ENCODE measurements around the gene RAB3A.

Gene RAB3A

GRCh38 chr19:18196511-18196845 lies 7.4 kb downstream of the RAB3A start:
- no peak overlapping the region for H3K4me3 ChIP-seq (ENCODE audit: low read depth in 1 of 2, low read length in 2 of 2)
- ATAC-seq (ENCODE audit: insufficient read depth, low read depth) (no peak), DNase-seq (no peak)
- H3K9me3 ChIP-seq (ENCODE audit: insufficient read depth, low read length, severe bottlenecking) = no peaks in the 10 kb centered on the region
- no peak overlapping the region for H3K27ac ChIP-seq (ENCODE audit: low read length)
- no peaks in the 10 kb centered on the region for H3K27me3 ChIP-seq (ENCODE audit: insufficient read depth, low read length, poor library complexity)
- H3K9ac ChIP-seq (ENCODE audit: low read depth, low read length) = no peak overlapping the region
- TF ChIP-seq CTCF (IDR thresholded peaks at IDR 0.05; ENCODE audit: borderline replicate concordance, extremely low read depth, low read length, poor library complexity, severe bottlenecking) = no peak
- TF ChIP-seq EZH2 (IDR thresholded peaks at IDR 0.05; ENCODE audit: borderline replicate concordance, low read depth, low read length, severe bottlenecking) = no peak
- no peak overlapping the region for H3K4me2 ChIP-seq (ENCODE audit: insufficient read depth, low read length)
- H3K36me3 ChIP-seq (ENCODE audit: insufficient read depth, low read length) = peaks cover 26% of the 10 kb centered on the region
- peaks cover 26% of the 10 kb centered on the region for H3K4me1 ChIP-seq (ENCODE audit: insufficient read depth, low read length)
- H3K79me2 ChIP-seq (ENCODE audit: insufficient read depth, low read length) = peaks cover 10% of the 10 kb centered on the region
- no peak overlapping the region for H2AFZ ChIP-seq (ENCODE audit: low read depth, low read length)
- 0 out of 2 replicates have a peak, but pooled peaks cover 4% of the 10 kb centered on the region for H4K20me1 ChIP-seq (ENCODE audit: insufficient read depth, low read length)

- Histone ChIP-seq H3K4me2 (ENCODE audit: insufficient read depth, low read length) (peak overlapping the region; percentile 89), H3K9ac (ENCODE audit: low read depth, low read length) (0 out of 2 replicates have a peak overlapping the region, but pooled peaks have one; percentile 87), H4K20me1 (ENCODE audit: insufficient read depth, low read length) (0 out of 2 replicates have a peak, but pooled peaks cover 4% of the 10 kb centered on the region), H3K36me3 (ENCODE audit: insufficient read depth, low read length) (peaks cover 22% of the 10 kb centered on the region), H3K9me3 (ENCODE audit: insufficient read depth, low read length, severe bottlenecking) (no peaks in the 10 kb centered on the region), H3K79me2 (ENCODE audit: insufficient read depth, low read length) (peaks cover 10% of the 10 kb centered on the region), H2AFZ (ENCODE audit: low read depth, low read length) (no peak overlapping the region), H3K4me1 (ENCODE audit: insufficient read depth, low read length) (peaks cover 26% of the 10 kb centered on the region), H3K4me3 (ENCODE audit: low read depth in 1 of 2, low read length in 2 of 2) (peak overlapping the region in 1 of 2 experiments; percentile 91; a peak in 1 of 4 replicates), H3K27ac (ENCODE audit: low read length) (no peak overlapping the region), H3K27me3 (ENCODE audit: insufficient read depth, low read length, poor library complexity) (no peaks in the 10 kb centered on the region)
- ATAC-seq (ENCODE audit: insufficient read depth, low read depth) (no peak), DNase-seq (no peak)
- no peak for TF ChIP-seq CTCF (IDR thresholded peaks at IDR 0.05; ENCODE audit: borderline replicate concordance, extremely low read depth, low read length, poor library complexity, severe bottlenecking)
- TF ChIP-seq EZH2 (IDR thresholded peaks at IDR 0.05; ENCODE audit: borderline replicate concordance, low read depth, low read length, severe bottlenecking) = no peak
Observed at GRCh38 chr19:18194554-18195238, 9.1 kb downstream of the RAB3A start.

- Histone ChIP-seq H3K4me3 (ENCODE audit: low read depth in 1 of 2, low read length in 2 of 2) (peak overlapping the region; percentile 73 to 91; a peak in 3 of 4 replicates), H3K27ac (ENCODE audit: low read length) (peak overlapping the region; percentile 75; the same call in 1 of the 2 replicates), H4K20me1 (ENCODE audit: insufficient read depth, low read length) (0 out of 2 replicates have a peak, but pooled peaks cover 4% of the 10 kb centered on the region), H3K36me3 (ENCODE audit: insufficient read depth, low read length) (peaks cover 22% of the 10 kb centered on the region), H2AFZ (ENCODE audit: low read depth, low read length) (no peak overlapping the region), H3K27me3 (ENCODE audit: insufficient read depth, low read length, poor library complexity) (no peaks in the 10 kb centered on the region), H3K79me2 (ENCODE audit: insufficient read depth, low read length) (peaks cover 10% of the 10 kb centered on the region), H3K4me2 (ENCODE audit: insufficient read depth, low read length) (peak overlapping the region; percentile 89), H3K9ac (ENCODE audit: low read depth, low read length) (peak overlapping the region; percentile 87), H3K9me3 (ENCODE audit: insufficient read depth, low read length, severe bottlenecking) (no peaks in the 10 kb centered on the region), H3K4me1 (ENCODE audit: insufficient read depth, low read length) (peaks cover 26% of the 10 kb centered on the region)
- TF ChIP-seq EZH2 (IDR thresholded peaks at IDR 0.05; ENCODE audit: borderline replicate concordance, low read depth, low read length, severe bottlenecking) = no peak
- TF ChIP-seq CTCF (IDR thresholded peaks at IDR 0.05; ENCODE audit: borderline replicate concordance, extremely low read depth, low read length, poor library complexity, severe bottlenecking) = no peak
- DNase-seq (no peak), ATAC-seq (ENCODE audit: insufficient read depth, low read depth) (no peak)
Observed at GRCh38 chr19:18194181-18194530, 9.7 kb downstream of the RAB3A start.
